ENCODE results near the gene SRGAP2B.
"Not testable (repeated sequence)": the region's sequence is repeated elsewhere in the genome, so short reads cannot be mapped to it uniquely, and the experiment has no call there.

DNA sequence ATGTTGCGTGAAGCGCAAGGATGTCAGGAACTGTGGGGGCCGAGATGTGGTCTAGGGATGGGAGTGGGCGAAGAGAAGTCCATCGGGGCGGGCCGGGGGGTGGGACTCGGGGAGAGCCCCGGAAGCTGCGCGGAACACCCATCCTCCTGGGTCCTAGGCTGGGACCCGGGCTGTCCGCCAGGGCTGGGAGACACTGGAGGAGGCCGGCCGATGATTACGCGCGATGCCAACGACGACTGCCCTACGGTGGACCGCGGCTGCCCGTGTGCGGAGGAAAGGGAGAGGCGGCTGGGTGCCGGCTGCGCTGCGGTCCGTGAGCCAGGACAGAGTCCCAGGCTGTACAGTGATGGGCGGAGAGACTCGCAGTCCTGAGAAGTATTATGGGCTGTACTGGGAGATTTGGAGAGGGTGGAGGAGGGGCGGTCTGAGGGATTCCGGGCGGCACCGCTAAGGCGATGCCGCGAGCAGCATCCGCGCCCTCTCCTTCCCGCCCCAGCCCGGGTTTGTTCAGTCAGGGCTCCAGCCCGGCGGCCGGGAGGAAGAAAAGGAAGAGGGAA is 395 bp downstream of the SRGAP2B start:
- not testable (repeated sequence) for TF ChIP-seq EZH2 (IDR thresholded peaks at IDR 0.05); POLR2AphosphoS5 (IDR thresholded peaks at IDR 0.05; ENCODE audit: borderline replicate concordance, low read depth, low read length)

Data from SK-N-MC (cell line).